ENCODE data around the gene ALDH1B1.

DNA sequence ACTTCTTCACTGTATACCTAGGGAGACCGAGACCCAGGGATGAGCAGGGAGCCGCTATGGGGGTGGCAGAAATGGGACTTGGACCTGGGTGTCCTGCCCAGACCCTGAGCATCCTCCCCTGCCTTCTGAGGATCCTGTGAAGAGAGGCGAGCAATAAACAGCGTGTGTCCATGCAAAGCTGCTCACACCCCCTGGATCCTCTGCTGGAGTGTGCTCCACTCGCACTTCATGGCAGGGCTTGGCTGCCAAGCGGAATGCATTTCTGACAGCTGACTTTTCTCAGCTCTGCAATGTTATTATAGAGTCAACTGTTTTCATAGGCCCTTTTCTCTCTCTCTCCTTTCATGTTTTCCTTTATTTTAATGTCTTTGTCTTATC, 31.0 kb upstream of the ALDH1B1 start:
- TF ChIP-seq, protein P1, sequence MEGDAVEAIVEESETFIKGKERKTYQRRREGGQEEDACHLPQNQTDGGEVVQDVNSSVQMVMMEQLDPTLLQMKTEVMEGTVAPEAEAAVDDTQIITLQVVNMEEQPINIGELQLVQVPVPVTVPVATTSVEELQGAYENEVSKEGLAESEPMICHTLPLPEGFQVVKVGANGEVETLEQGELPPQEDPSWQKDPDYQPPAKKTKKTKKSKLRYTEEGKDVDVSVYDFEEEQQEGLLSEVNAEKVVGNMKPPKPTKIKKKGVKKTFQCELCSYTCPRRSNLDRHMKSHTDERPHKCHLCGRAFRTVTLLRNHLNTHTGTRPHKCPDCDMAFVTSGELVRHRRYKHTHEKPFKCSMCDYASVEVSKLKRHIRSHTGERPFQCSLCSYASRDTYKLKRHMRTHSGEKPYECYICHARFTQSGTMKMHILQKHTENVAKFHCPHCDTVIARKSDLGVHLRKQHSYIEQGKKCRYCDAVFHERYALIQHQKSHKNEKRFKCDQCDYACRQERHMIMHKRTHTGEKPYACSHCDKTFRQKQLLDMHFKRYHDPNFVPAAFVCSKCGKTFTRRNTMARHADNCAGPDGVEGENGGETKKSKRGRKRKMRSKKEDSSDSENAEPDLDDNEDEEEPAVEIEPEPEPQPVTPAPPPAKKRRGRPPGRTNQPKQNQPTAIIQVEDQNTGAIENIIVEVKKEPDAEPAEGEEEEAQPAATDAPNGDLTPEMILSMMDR (IDR thresholded peaks at IDR 0.05), result no peak
- TF ChIP-seq POLR2A (IDR thresholded peaks at IDR 0.05) (no peak), POLR2AphosphoS5 (IDR thresholded peaks at IDR 0.05) (no peak)
